HG03280 (cell line): ENCODE results near the gene BRMS1.
"Not testable (repeated sequence)": the region's sequence is repeated elsewhere in the genome, so short reads cannot be mapped to it uniquely, and the experiment has no call there.

Source experiments
- ATAC-seq: cut with Tn5 transposase; IDR thresholded peaks from one replicate; pipeline ENCODE4 v1.9.1; 2021; ENCODE audit warnings: mild to moderate bottlenecking, moderate library complexity; ENCODE audit not compliant: unreplicated experiment

BRMS1 gene

DNA sequence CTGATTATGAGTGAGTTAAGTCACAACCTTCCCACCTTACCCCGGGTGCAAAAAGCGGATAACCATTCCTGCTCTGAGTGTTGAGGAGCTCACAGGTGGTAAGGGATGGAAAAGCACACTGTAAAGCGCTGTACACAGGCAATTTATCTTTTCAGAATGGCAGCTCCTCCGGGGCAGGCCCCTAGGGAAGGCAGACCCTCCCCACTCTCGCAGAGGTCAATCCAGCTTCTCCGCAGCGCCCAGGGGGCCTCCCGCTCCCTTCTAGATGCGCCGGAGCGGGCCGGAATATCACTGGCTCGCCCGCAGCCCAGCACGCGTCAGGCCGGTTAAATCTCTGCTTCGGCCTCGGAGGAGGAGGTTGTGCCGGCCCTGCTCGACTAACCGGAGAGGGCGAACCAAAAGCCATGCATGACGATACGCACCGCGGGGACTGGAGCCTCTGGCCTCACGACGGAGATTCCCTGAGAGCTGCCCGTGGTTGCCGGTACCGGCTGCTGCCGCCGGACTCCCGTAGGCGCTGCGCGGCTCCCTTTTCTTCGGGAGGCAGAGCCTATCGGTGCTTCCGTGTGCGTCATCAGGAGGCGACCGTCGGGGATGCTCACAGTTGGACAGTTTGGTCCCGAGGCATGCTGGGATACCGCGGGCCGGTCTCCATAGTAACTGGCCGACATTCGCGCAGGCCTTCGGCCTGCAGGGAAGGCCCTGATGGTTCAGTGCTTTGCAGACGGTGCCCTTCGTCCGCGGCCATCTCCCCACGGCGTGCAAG is at the start of gene BRMS1:
Gene BRMS1 (minus strand): TSS at position 555 of the 766 bp plus-strand sequence. CDS start 2,870 bp downstream, outside the sequence.
- peak; percentile 72 for ATAC-seq

DNA sequence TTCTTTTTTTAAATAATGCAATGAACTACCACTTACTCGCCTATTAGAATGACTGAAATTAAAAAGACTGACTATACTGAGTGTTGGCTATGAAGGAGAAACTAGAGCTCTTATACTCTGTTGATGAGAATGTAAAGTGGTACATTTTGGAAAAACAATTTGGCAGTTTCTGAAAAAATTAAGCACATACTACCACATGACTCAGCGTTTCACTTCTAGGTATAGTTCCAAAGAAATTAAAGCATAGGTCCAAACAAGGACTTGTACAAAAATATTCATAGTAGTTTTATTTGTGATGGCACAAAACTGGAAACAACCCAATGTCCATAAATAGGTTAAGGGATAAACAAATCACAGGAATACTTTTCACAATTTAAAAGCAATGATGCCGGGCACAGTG is 49.0 kb upstream of the BRMS1 start:
- no peak for ATAC-seq

GRCh38 chr11:66391322-66391721 is 46.4 kb upstream of the BRMS1 start:
- ATAC-seq = no peak

DNA sequence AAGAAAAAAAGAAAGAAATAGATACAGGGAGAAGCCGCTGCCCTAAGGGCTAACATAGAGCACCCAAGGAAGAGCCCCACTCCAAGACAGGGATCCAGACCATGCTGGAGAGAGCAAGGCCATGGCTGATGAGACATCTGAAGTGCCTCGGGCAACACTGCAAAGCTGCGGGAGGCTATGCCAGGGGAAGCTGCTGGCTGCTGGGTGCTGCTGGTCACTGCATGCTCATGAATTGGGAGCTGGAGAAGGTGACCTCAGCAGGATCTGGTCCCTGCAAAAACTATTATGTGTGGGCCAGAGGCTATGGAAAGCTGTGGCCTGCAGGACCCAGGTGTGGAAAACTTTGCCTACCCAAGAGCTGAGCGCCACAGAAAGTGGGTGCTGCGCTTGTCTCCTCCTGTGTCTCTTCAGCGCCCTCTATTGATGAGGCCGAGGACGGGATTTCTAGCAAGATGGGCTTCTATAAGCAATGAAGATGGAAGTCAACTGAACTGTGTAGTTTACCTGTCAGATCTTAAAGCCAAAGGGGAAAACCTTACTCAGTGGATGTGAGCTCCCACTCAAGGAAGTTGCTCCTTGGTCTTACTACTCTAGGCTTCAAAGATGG is 44.0 kb upstream of the BRMS1 start:
- ATAC-seq = no peak

DNA sequence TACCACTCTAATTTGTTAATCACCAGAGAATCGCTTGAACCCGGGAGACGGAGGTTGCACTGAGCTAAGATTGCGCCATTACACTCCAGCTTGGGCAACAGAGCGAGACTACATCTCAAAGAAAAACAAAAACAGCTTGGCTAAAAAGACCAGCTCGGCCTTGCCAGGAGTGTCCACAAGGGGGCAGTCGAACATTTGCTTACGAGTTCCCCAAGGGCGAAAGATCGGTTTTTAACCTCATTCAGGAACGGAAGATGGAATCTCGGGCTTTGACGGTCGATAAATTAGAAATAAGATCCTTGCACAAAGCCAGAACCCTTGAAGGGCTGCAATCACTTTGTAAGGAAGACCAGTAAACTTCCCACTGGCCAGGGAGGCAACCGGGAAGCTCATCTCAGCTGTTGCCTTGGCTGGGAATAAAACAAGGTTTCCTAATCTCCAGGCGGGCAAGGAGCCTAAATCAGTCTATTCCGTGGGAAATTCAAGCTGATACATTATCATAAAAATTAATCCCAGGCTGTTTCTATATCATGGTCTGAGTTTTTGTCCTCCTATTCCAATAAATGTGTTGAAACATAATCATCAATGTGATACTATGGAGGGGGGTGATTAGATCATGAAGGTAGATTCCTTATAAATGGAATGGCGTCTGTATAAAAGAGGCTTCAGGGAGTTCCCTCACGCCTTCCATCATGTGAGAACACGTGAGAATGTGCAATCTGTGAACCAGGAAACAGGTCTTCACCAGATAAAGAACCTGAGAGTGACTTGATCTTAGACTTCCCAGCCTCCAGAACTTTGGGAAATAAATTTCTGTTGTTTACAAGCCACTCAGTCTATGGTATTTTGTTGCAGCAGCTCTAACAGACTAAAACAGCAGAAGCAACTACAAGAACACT is 41.5 kb upstream of the BRMS1 start:
- no peak for ATAC-seq

- not testable (repeated sequence) for ATAC-seq
These were observed 39.4 kb upstream of the BRMS1 start for GRCh38 chr11:66384316-66384715.

- ATAC-seq = not testable (repeated sequence)
These were observed 35.4 kb upstream of the BRMS1 start for GRCh38 chr11:66380264-66380663.

DNA sequence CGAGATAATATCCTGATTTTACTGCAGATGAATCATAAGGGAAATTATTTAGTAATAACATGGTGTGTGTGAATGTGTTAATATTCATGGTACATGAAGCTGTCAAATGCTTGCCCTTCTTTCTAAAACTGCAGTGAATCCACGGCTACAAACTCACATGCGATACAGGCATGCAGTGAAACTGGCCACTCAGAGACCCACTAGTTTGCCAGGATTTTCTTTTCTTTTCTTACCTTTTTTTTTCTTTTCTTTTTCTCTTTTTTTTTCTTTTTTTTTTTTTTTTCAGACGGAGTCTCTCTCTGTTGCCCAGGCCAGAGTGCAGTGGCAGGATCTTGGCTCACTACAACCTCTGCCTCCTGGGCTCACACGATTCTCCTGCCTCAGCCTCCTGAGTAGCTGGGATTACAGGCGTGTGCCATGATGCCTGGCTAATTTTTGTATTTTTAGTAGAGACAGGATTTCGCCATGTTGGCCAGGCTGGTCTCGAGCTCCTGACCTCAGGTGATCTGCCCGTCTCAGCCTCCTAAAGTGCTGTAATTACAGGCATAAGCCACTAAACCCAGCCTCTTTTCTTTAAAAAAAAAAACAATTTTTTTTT is 28.9 kb upstream of the BRMS1 start:
- not testable (repeated sequence) for ATAC-seq

DNA sequence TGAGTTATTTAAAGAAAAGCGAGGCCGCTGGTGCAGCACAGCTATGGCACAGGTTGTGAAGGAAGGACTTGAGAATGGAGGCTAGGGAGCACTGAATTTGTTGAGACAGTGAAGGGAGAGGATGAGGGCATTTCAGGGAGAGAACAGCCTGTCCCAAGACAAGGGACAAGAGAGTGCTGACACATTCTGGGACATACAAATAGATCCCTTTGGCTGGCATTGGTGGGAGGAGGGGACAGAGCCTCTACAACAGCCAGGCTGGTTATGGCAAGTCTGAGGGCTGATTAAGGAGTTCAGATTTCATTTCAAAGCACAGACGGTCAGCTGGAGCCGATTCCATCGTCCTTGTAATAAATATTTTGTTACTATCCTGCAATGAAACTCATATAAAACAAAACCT is 28.4 kb upstream of the BRMS1 start:
- no peak for ATAC-seq

GRCh38 chr11:66371627-66372415 is 26.9 kb upstream of the BRMS1 start, which contains the start of gene SLC29A2:
Gene SLC29A2, minus strand, starts transcription at chr11:66371760. Its CDS starts 169 bp downstream, at chr11:66371591.
- ATAC-seq = peak; percentile 60

GRCh38 chr11:66369073-66369894 is 24.4 kb upstream of the BRMS1 start:
- ATAC-seq = no peak

DNA sequence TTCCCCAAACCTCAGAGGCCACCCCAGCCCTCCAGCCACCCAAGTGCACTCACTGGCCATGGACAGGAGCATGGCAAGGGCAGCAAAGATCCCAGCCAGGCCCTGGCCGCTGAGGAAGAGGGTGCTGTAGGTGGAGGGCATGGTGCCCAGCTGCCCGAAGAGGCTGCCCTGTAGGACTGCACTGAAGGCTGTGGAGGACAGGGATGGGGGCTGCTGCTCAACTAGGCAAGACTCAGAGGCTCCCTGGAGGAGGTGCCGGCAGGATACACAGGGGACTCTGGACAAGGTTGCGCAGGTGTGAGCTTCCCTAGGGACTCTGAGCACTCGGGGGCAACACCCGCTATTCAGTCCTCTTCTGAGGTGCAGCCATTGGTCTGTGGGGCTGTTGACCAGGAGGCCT is 23.6 kb upstream of the BRMS1 start:
- no peak for ATAC-seq

- no peak for ATAC-seq
These were observed 22.8 kb upstream of the BRMS1 start for GRCh38 chr11:66367561-66368312.

DNA sequence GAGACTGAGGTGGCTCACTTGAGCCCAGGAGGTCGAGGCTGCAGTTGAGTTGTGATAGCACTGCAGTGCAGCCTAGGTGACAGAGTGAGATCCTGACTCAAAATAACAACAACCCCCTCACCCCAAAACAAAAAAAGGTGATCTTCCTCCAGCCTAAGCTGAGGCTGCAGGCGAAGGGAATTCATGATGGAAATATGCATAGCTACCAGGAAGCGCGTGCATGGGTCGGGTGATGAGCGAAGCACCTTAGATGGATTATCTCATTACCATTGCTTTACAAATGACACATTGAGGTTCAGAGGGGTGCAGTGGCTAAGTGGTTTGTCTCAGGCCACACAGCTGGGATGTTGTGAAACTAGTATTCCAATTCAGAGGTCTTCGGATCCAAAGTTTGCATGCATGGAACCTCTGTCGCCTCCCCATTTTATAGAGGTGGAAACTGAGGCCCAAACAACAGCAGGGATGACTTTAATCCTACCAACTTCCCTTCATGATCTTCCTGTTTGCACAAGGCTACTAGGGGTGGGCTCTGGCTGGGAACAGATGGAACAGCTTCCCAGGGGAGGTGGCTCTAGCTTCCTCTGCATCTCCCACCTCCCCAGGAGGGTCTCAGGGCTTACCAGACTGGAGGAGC is 22.1 kb upstream of the BRMS1 start:
- ATAC-seq = no peak

DNA sequence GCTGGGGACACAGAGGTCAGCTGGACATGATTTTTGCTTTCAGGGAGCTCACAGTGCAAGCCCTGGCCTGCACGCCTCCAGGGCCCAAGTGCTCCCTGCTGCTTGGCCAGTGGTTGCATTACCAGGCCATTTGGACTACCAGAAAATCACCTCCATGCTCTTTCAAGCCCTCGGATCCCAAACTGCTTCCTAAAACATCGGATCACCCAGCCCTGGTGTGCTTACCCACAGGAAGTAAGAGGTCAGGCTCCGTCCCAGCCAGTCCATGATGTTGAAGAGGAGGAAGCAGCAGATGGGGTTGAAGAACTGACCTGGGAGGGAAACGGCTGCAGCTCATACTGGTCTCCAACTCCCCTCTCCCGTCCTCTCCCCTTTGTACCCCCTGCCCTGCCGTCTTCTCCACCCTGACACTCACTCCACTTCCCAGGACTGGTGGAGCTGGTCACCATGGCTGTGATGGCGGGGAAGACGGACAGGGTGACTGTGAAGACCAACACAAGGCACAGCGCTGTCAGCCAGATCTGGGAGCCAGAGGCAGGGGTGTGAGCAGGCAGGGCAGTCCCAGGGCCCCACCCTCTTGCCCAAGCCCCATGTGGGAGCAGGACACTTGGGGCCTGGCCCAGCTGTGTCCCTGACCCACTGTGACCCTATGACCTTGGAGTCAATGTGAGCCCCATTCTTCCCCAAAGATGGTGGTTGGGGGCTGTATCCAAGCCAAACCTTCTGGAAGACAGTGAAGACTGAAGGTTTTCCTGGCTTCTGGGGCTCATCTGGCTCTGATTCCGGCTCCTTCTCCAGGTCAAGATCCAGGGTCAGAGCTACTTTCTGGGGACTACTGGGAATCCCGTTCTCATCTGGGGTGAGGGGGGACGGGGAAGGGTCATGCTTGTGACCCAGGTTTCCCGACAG is 21.1 kb upstream of the BRMS1 start:
- no peak for ATAC-seq

GRCh38 chr11:66365166-66365565 is 20.3 kb upstream of the BRMS1 start:
- no peak for ATAC-seq
